Suprapubic skin (tissue), 4 donors: Measurements from ENCODE around the gene MFSD12. TPM values are rescaled to one million over a fixed set of nuclear protein-coding genes. Genes with fewer than 3 reads are reported as not detected.

Experiments used
- DNase-seq, 2 donors: peaks; one replicate each; pipeline ENCODE4 v3.0.0-alpha.2; 2019; ENCODE audit warnings: low spot score in 2 of 2
- H3K27ac ChIP-seq: fragments of 200-600 bp; sonication (generic); one replicate; pipeline ENCODE4 v1.5.1; 2019
- H3K27me3 ChIP-seq: fragments of 200-600 bp; sonication (generic); one replicate; pipeline ENCODE4 v1.5.1; 2019
- H3K36me3 ChIP-seq: fragments of 200-600 bp; sonication (generic); one replicate; pipeline ENCODE4 v1.5.1; 2019
- H3K4me1 ChIP-seq: fragments of 200-600 bp; sonication (generic); one replicate; pipeline ENCODE4 v1.5.1; 2019
- H3K4me3 ChIP-seq: fragments of 200-600 bp; sonication (generic); one replicate; pipeline ENCODE4 v1.5.1; 2019; ENCODE audit warnings: mild to moderate bottlenecking
- H3K9me3 ChIP-seq: fragments of 200-600 bp; sonication (generic); one replicate; pipeline ENCODE4 v1.5.1; 2019
- EP300 ChIP-seq: sonication (generic); formaldehyde crosslinking; IDR thresholded peaks from one replicate; pipeline ENCODE4 v1.6.1; 2017; ENCODE audit warnings: antibody characterized with exemption
- POLR2A ChIP-seq, 2 donors: fragments of 450-650 bp; IDR thresholded peaks; one replicate each; pipeline ENCODE4 v1.6.1; 2017; ENCODE audit warnings: antibody characterized with exemption in 2 of 2, mild to moderate bottlenecking in 2 of 2, moderate library complexity in 2 of 2
- POLR2AphosphoS5 ChIP-seq, 3 donors: sonication (generic); formaldehyde crosslinking; IDR thresholded peaks; one replicate each; pipeline ENCODE4 v1.6.1; 2017; ENCODE audit warnings: antibody characterized with exemption in 3 of 3
- WGBS: methylation state at CpG from one replicate; pipeline ENCODE4 v1.1.5; 2018; 5-methylcytosine and 5-hydroxymethylcytosine counted together
- total RNA-seq, 4 donors: library from RNA; depleted of rRNA; stranded (reverse); fragments of >200 nt; gene quantifications; one replicate each; pipeline ENCODE4 v1.1.0, GENCODE V29; 2016
- TF ChIP-seq, protein P1 (sequence below), 2 donors: fragments of 200-600 bp in 1 of 2; fragments of 450-650 bp in 1 of 2; sonication (generic) in 1 of 2; IDR thresholded peaks; one replicate each; pipeline ENCODE4 v1.5.1; 2016 to 2019; ENCODE audit warnings: antibody characterized with exemption in 2 of 2, mild to moderate bottlenecking in 1 of 2, moderate library complexity in 1 of 2

MFSD12 gene
- total RNA-seq, 4 donors from 2014 or later, result 60.4 to 206 (median 119) TPM

- peaks cover 47% of the 10 kb centered on the region for H3K4me1 ChIP-seq
- no peak overlapping the region for H3K27ac ChIP-seq
- no peak overlapping the region for H3K4me3 ChIP-seq
- WGBS, result 20% methylated on average over 1 of the region's 11 CpGs
- no peaks in the 10 kb centered on the region for H3K36me3 ChIP-seq
- no peaks in the 10 kb centered on the region for H3K9me3 ChIP-seq
- DNase-seq, result no peak
- TF ChIP-seq POLR2A (IDR thresholded peaks at IDR 0.05), result no peak
- TF ChIP-seq POLR2AphosphoS5 (IDR thresholded peaks at IDR 0.05), result no peak
- TF ChIP-seq, protein P1, sequence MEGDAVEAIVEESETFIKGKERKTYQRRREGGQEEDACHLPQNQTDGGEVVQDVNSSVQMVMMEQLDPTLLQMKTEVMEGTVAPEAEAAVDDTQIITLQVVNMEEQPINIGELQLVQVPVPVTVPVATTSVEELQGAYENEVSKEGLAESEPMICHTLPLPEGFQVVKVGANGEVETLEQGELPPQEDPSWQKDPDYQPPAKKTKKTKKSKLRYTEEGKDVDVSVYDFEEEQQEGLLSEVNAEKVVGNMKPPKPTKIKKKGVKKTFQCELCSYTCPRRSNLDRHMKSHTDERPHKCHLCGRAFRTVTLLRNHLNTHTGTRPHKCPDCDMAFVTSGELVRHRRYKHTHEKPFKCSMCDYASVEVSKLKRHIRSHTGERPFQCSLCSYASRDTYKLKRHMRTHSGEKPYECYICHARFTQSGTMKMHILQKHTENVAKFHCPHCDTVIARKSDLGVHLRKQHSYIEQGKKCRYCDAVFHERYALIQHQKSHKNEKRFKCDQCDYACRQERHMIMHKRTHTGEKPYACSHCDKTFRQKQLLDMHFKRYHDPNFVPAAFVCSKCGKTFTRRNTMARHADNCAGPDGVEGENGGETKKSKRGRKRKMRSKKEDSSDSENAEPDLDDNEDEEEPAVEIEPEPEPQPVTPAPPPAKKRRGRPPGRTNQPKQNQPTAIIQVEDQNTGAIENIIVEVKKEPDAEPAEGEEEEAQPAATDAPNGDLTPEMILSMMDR (IDR thresholded peaks at IDR 0.05), result no peak
- no peak for TF ChIP-seq EP300
- peaks cover 8% of the 10 kb centered on the region for H3K27me3 ChIP-seq
Measured at GRCh38 chr19:3604987-3605343, 47.6 kb upstream of the MFSD12 start.

- Histone ChIP-seq H3K36me3 (no peaks in the 10 kb centered on the region), H3K27me3 (peaks cover 8% of the 10 kb centered on the region), H3K4me1 (peaks cover 47% of the 10 kb centered on the region), H3K4me3 (no peak overlapping the region), H3K27ac (no peak overlapping the region), H3K9me3 (no peaks in the 10 kb centered on the region)
- peak in 1 of 2 donors; percentile 60 for DNase-seq
- TF ChIP-seq EP300, result no peak
- no peak for TF ChIP-seq POLR2AphosphoS5 (IDR thresholded peaks at IDR 0.05)
- TF ChIP-seq, protein P1 (IDR thresholded peaks at IDR 0.05), result no peak
- TF ChIP-seq POLR2A (IDR thresholded peaks at IDR 0.05), result no peak
- WGBS, result 84% methylated on average over 18 of the region's 27 CpGs
Measured at GRCh38 chr19:3604227-3604986, 47.0 kb upstream of the MFSD12 start.

DNA sequence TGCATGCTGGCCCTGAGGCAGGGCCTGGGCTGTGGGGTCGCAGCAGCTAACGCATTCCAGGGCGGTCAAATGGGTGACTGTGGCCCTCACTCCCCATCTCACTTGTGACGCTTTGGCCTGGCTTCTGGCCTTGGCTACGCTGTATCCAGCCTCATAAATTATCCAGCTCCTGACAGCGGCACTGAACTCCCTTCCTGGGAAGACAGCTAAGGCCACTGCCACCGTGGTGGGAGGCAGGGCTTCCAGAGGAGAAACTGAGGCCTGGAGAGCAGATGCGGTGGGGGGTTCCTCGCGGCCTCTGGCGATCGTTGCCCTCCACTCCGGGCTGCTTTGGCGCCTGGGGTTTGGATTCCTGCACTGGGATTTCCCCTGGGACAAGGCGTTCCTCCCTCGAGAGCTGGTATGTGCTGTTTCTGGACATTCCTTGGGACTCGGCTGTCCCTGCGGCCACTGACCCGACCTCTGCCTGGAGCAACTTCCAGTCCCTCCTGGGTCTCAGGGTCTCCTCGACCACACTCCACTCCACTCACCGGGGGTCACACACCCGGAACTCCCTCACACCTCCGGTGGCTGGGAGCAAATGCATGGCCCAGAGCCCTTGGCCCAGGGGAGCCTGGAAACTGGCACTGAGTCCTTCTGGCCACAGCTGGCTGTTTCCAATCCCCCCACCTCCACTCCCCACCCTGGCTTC lies 45.9 kb upstream of the MFSD12 start:
- 62% methylated on average over 17 of the region's 23 CpGs for WGBS
- TF ChIP-seq POLR2AphosphoS5 (IDR thresholded peaks at IDR 0.05), result no peak
- TF ChIP-seq POLR2A (IDR thresholded peaks at IDR 0.05), result no peak
- TF ChIP-seq EP300, result no peak
- TF ChIP-seq, protein P1 (IDR thresholded peaks at IDR 0.05), result no peak
- H3K4me3 ChIP-seq, result no peak overlapping the region
- DNase-seq, result peak in 1 of 2 donors; percentile 77
- H3K27ac ChIP-seq, result no peak overlapping the region
- H3K4me1 ChIP-seq, result peaks cover 37% of the 10 kb centered on the region
- H3K36me3 ChIP-seq, result no peaks in the 10 kb centered on the region
- no peaks in the 10 kb centered on the region for H3K9me3 ChIP-seq
- peaks cover 8% of the 10 kb centered on the region for H3K27me3 ChIP-seq

DNA sequence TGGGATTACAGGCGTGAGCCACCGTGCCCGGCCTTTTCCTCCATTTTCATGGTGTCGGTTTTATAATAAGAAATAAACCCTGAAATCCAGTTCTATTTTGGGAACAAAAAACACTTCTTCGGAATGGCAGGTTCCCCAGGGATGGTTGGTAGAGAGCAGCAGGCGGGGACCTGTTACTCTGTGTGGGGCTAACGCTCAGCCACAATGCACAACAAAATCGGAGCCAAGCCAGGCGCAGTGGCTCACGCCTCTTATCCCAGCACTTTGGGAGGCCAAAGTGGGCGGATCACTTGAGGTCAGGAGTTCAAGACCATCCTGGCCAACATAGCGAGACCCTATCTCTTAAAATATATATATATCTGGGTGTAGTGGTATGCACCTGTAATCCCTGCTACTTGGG lies 43.6 kb upstream of the MFSD12 start:
- 81% methylated on average over 12 of the region's 12 CpGs for WGBS
- TF ChIP-seq, protein P1 (IDR thresholded peaks at IDR 0.05), result no peak
- no peak for TF ChIP-seq EP300
- no peak for TF ChIP-seq POLR2AphosphoS5 (IDR thresholded peaks at IDR 0.05)
- TF ChIP-seq POLR2A (IDR thresholded peaks at IDR 0.05), result no peak
- H3K36me3 ChIP-seq, result no peaks in the 10 kb centered on the region
- H3K9me3 ChIP-seq, result no peaks in the 10 kb centered on the region
- H3K4me3 ChIP-seq, result no peak overlapping the region
- no peak for DNase-seq
- peaks cover 17% of the 10 kb centered on the region for H3K4me1 ChIP-seq
- peaks cover 8% of the 10 kb centered on the region for H3K27me3 ChIP-seq
- H3K27ac ChIP-seq, result no peak overlapping the region

DNA sequence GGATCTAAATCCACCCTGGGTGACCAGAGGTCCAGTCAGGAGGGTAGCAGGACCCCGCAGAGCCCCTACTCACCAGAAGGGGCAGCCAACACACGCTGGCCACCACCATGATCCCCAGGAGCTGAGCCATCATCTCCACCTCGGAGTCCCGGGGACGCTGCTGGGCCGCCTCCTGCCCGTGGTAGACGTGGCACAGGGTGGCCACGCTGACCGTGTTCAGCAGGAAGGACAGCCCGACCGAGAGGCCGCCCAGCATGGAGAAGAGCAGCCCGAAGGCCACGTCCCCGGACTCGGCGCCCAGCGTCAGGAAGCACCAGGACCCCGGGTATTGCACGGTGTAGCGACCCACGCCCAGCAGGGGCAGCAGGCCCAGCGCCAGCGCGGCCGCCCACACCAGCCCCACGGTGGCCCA lies 42.4 kb upstream of the MFSD12 start:
- WGBS, result 88% methylated on average over 5 of the region's 28 CpGs
- no peak for TF ChIP-seq EP300
- no peak for TF ChIP-seq POLR2AphosphoS5 (IDR thresholded peaks at IDR 0.05)
- TF ChIP-seq POLR2A (IDR thresholded peaks at IDR 0.05), result no peak
- TF ChIP-seq, protein P1 (IDR thresholded peaks at IDR 0.05), result no peak

More for the DNA sequence above, 42.4 kb upstream of the MFSD12 start:
- Histone ChIP-seq H3K27me3 (peaks cover 4% of the 10 kb centered on the region), H3K9me3 (no peaks in the 10 kb centered on the region), H3K36me3 (no peaks in the 10 kb centered on the region), H3K27ac (no peak overlapping the region), H3K4me1 (peaks cover 6% of the 10 kb centered on the region), H3K4me3 (no peak overlapping the region)
- peak in 1 of 2 donors; percentile 59 for DNase-seq
